HepG2 (cell line): ENCODE measurements around the gene PLEKHA3. TPM values are rescaled to one million over a fixed set of nuclear protein-coding genes. Genes with fewer than 3 reads are reported as not detected.

Source experiments
- ATAC-seq: fragments of 200-7000 bp; cut with Tn5 transposase; 3 replicates; pipeline ENCODE4 v1.9.1; 2020; ENCODE audit warnings: mild to moderate bottlenecking, moderate library complexity
- BruUV-seq: library from RNA; stranded (reverse); fragments of 400-500 nt; replicated peaks from 2 replicates; lab custom pipeline; 2021; lab: Mats Ljungman, UMichigan
- CTCF ChIA-PET: fragments of 300-600 bp; formaldehyde crosslinking; extraction: SDS; loops from one replicate; lab custom pipeline; 2021; ENCODE audit warnings: low total read pairs, inconsistent platforms, low intra/inter-chr PET ratio; lab: Yijun Ruan, JAX
- POLR2A ChIA-PET: fragments of 350-600 bp; sonication (Branson Sonifier 250); formaldehyde crosslinking; loops from one replicate; lab custom pipeline; 2020; ENCODE audit warnings: antibody characterized with exemption, inconsistent platforms; lab: Yijun Ruan, JAX
- DNase-seq: peaks from one replicate; pipeline ENCODE4 v3.0.0-alpha.2; 2015; ENCODE audit warnings: low spot score
- FAIRE-seq: peaks from 3 replicates; lab custom pipeline; 2011; peaks lifted over from hg19 to GRCh38; lab: Jason Lieb, UNC
- H2AFZ ChIP-seq: one replicate; pipeline ENCODE4 v1.6.1; 2011; ENCODE audit warnings: low read length, inconsistent platforms
- H3K27ac ChIP-seq: fragments of 300-600 bp; 3 replicates; pipeline ENCODE4 v1.8.0; 2011; ENCODE audit warnings: mixed run types, mild to moderate bottlenecking, mixed read lengths, low read length, inconsistent platforms; ENCODE audit not compliant: insufficient read depth; ENCODE audit errors: extremely low read length
- H3K27me3 ChIP-seq, 2 experiments: fragments of 200-600 bp in 1 of 2; 2 replicates in 1 of 2; 3 replicates in 1 of 2; pipeline versions ENCODE4 v1.6.0 to v1.8.0; 2011; ENCODE audit warnings: low read length in 2 of 2, mild to moderate bottlenecking in 2 of 2, moderate library complexity in 2 of 2, inconsistent platforms in 1 of 2; ENCODE audit not compliant: insufficient read depth in 2 of 2, control insufficient read depth in 1 of 2
- H3K36me3 ChIP-seq, 2 experiments: fragments of 200-600 bp in 1 of 2; replicated peaks in 1 of 2; 2 replicates in 1 of 2; 3 replicates in 1 of 2; pipeline versions ENCODE4 v1.5.1 to v1.8.0; 2011; ENCODE audit warnings: low read length in 2 of 2, inconsistent platforms in 1 of 2; ENCODE audit not compliant: insufficient read depth in 2 of 2, control insufficient read depth in 1 of 2
- H3K4me1 ChIP-seq: 2 replicates; pipeline ENCODE4 v1.5.1; 2012; ENCODE audit warnings: low read length, inconsistent platforms; ENCODE audit not compliant: insufficient read depth
- H3K4me2 ChIP-seq: 2 replicates; pipeline ENCODE4 v1.6.0; 2011; ENCODE audit warnings: low read depth, low read length, inconsistent platforms
- H3K4me3 ChIP-seq, 3 experiments: fragments of 200-600 bp in 1 of 3; sonication (generic), shearing (Covaris generic) in 1 of 3; replicated peaks in 1 of 3; 2 replicates each; pipeline ENCODE4 v1.5.1; 2011 to 2016; ENCODE audit warnings: low read length in 3 of 3, inconsistent platforms in 2 of 3, low read depth in 2 of 3, mild to moderate bottlenecking in 2 of 3, control low read depth in 1 of 3, mixed read lengths in 1 of 3; ENCODE audit not compliant: insufficient read depth in 1 of 3
- H3K79me2 ChIP-seq: one replicate; pipeline ENCODE4 v1.6.1; 2011; ENCODE audit warnings: low read length, inconsistent platforms; ENCODE audit not compliant: insufficient read depth
- H3K9ac ChIP-seq: 2 replicates; pipeline ENCODE4 v1.6.0; 2011; ENCODE audit warnings: mild to moderate bottlenecking, low read depth, low read length, inconsistent platforms; ENCODE audit not compliant: insufficient read depth
- H3K9me3 ChIP-seq: 2 replicates; pipeline ENCODE4 v1.5.1; 2012; ENCODE audit warnings: mild to moderate bottlenecking, low read length
- H4K20me1 ChIP-seq: 2 replicates; pipeline ENCODE4 v1.6.0; 2011; ENCODE audit warnings: inconsistent platforms, mild to moderate bottlenecking, low read length, moderate library complexity; ENCODE audit not compliant: insufficient read depth
- ETV6 ChIP-seq: sonication (generic); formaldehyde crosslinking; conservative IDR thresholded peaks from 2 replicates; pipeline ENCODE4 v1.4.0; 2020; ENCODE audit warnings: missing genetic modification reagents
- MEIS2 ChIP-seq: sonication (generic); formaldehyde crosslinking; IDR thresholded peaks from 2 replicates; pipeline ENCODE4 v1.9.0; 2021; ENCODE audit warnings: mild to moderate bottlenecking, missing genetic modification reagents
- POLR2G ChIP-seq: fragments of 200-400 bp; formaldehyde crosslinking; IDR thresholded peaks from 2 replicates; pipeline ENCODE4 v1.6.1; 2018; ENCODE audit warnings: mild to moderate bottlenecking, low read depth, low read length, moderate library complexity
- SALL1 ChIP-seq: sonication (generic); formaldehyde crosslinking; IDR thresholded peaks from 2 replicates; pipeline ENCODE4 v1.8.0; 2022; ENCODE audit warnings: mild to moderate bottlenecking, missing genetic modification reagents
- SNAI1 ChIP-seq: sonication (generic); formaldehyde crosslinking; IDR thresholded peaks from 2 replicates; pipeline ENCODE4 v1.5.0; 2020; ENCODE audit warnings: mild to moderate bottlenecking, missing genetic modification reagents, borderline replicate concordance
- ZBTB4 ChIP-seq: sonication (generic); formaldehyde crosslinking; IDR thresholded peaks from 2 replicates; pipeline ENCODE4 v1.4.0; 2020; ENCODE audit warnings: missing genetic modification reagents, mild to moderate bottlenecking, borderline replicate concordance
- ZFP82 ChIP-seq: sonication (generic); formaldehyde crosslinking; IDR thresholded peaks from 2 replicates; pipeline ENCODE4 v1.5.1; 2020; ENCODE audit warnings: mild to moderate bottlenecking, missing genetic modification reagents, borderline replicate concordance
- ZNF101 ChIP-seq: sonication (generic); formaldehyde crosslinking; IDR thresholded peaks from 2 replicates; pipeline ENCODE4 v1.4.0; 2020; ENCODE audit warnings: mild to moderate bottlenecking, low read depth, missing genetic modification reagents, borderline replicate concordance
- ZNF329 ChIP-seq: sonication (generic); formaldehyde crosslinking; IDR thresholded peaks from 2 replicates; pipeline ENCODE4 v1.9.0; 2021; ENCODE audit warnings: low read depth, mild to moderate bottlenecking, missing genetic modification reagents
- ZNF83 ChIP-seq: sonication (generic); formaldehyde crosslinking; IDR thresholded peaks from 2 replicates; pipeline ENCODE4 v1.4.0; 2020; ENCODE audit warnings: missing genetic modification reagents, mild to moderate bottlenecking, borderline replicate concordance
- WGBS: methylation state at CpG from one replicate; pipeline ENCODE4 v1.1.6; 2017; ENCODE audit warnings: low lambda C conversion rate; 5-methylcytosine and 5-hydroxymethylcytosine counted together
- in situ Hi-C: cut with HindIII; loops from 2 replicates; pipeline ENCODE4 v1.10.0; 2017; ENCODE audit warnings: low pct_unique_long_range_greater_than_20kb; ENCODE audit not compliant: extremely low pct_ligation_motif_present
- intact Hi-C: fragments of 100-400 bp; cut with micrococcal nuclease; formaldehyde crosslinking; loops from one replicate; pipeline ENCODE4 v1.10.0; 2022; ENCODE audit not compliant: unreplicated experiment
- polyA plus RNA-seq, 8 experiments: library from polyadenylated mRNA; depleted of rRNA in 3 of 8; stranded (reverse) in 7 of 8; unstranded in 1 of 8; fragments of >200 nt; fragmentation: Illumina TruSeq in 4 of 8; extraction: Trizol in 4 of 8; gene quantifications; 2 replicates each; pipeline versions ENCODE4 v1.2.1 to v1.2.3, GENCODE V29; 2011 to 2016; ENCODE audit warnings: low read depth in 4 of 8, missing spikeins in 1 of 8, mixed read lengths in 1 of 8; ENCODE audit not compliant: insufficient read depth in 1 of 8
- total RNA-seq, 5 experiments: library from RNA; depleted of rRNA; stranded (reverse); fragments of >200 nt; fragmentation: Illumina TruSeq; extraction: Trizol; gene quantifications; 2 replicates each; pipeline ENCODE4 v1.2.3, GENCODE V29; 2016; ENCODE audit warnings: low read depth in 1 of 5
- TF ChIP-seq, protein P1 (sequence below): sonication (generic); formaldehyde crosslinking; IDR thresholded peaks from 2 replicates; pipeline ENCODE4 v1.8.0; 2022; ENCODE audit warnings: missing genetic modification reagents, mild to moderate bottlenecking, moderate library complexity, borderline replicate concordance
- TF ChIP-seq, protein P2 (sequence below): sonication (generic); formaldehyde crosslinking; IDR thresholded peaks from 2 replicates; pipeline ENCODE4 v1.4.0; 2020; ENCODE audit warnings: mild to moderate bottlenecking, missing genetic modification reagents, borderline replicate concordance

PLEKHA3 gene
- total and polyA plus RNA-seq, 2 of the 13 experiments (the other 11 are each of a cell fraction or from before 2014, with no cell fraction given): 11.7 to 23.1 TPM

DNA sequence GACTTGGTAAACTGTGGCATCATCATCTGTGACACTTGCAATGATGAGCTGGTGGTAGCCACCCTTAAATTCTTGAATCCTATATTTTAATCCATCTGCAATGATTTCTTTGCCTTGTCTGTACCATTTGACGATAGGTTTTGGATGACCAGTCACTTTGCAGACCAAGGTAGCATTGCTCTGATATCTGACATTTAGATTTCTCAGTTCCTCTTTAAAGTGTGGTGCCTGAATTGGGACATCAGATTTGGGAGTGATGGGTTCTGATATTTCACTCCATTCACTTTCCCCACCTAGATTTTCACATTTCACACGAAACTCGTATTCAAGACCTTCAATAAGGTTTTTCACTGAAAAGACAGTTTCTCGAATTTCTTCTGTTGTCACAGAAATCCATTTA is 55.8 kb downstream of the PLEKHA3 start:
- 27% methylated on average over 4 of the region's 4 CpGs for whole genome bisulfite sequencing
- TF ChIP-seq MEIS2 (no peak), POLR2G (no peak), ZNF83 (CRISPR knock-in tag) (no peak), ETV6 (CRISPR knock-in tag) (no peak), ZNF101 (CRISPR knock-in tag) (no peak), SNAI1 (CRISPR knock-in tag) (no peak), ZNF329 (CRISPR knock-in tag) (no peak), ZBTB4 (CRISPR knock-in tag) (no peak), SALL1 (no peak), ZFP82 (CRISPR knock-in tag) (no peak)
- TF ChIP-seq, protein P1, sequence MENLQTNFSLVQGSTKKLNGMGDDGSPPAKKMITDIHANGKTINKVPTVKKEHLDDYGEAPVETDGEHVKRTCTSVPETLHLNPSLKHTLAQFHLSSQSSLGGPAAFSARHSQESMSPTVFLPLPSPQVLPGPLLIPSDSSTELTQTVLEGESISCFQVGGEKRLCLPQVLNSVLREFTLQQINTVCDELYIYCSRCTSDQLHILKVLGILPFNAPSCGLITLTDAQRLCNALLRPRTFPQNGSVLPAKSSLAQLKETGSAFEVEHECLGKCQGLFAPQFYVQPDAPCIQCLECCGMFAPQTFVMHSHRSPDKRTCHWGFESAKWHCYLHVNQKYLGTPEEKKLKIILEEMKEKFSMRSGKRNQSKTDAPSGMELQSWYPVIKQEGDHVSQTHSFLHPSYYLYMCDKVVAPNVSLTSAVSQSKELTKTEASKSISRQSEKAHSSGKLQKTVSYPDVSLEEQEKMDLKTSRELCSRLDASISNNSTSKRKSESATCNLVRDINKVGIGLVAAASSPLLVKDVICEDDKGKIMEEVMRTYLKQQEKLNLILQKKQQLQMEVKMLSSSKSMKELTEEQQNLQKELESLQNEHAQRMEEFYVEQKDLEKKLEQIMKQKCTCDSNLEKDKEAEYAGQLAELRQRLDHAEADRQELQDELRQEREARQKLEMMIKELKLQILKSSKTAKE (CRISPR knock-in tag): no peak
- TF ChIP-seq, protein P2, sequence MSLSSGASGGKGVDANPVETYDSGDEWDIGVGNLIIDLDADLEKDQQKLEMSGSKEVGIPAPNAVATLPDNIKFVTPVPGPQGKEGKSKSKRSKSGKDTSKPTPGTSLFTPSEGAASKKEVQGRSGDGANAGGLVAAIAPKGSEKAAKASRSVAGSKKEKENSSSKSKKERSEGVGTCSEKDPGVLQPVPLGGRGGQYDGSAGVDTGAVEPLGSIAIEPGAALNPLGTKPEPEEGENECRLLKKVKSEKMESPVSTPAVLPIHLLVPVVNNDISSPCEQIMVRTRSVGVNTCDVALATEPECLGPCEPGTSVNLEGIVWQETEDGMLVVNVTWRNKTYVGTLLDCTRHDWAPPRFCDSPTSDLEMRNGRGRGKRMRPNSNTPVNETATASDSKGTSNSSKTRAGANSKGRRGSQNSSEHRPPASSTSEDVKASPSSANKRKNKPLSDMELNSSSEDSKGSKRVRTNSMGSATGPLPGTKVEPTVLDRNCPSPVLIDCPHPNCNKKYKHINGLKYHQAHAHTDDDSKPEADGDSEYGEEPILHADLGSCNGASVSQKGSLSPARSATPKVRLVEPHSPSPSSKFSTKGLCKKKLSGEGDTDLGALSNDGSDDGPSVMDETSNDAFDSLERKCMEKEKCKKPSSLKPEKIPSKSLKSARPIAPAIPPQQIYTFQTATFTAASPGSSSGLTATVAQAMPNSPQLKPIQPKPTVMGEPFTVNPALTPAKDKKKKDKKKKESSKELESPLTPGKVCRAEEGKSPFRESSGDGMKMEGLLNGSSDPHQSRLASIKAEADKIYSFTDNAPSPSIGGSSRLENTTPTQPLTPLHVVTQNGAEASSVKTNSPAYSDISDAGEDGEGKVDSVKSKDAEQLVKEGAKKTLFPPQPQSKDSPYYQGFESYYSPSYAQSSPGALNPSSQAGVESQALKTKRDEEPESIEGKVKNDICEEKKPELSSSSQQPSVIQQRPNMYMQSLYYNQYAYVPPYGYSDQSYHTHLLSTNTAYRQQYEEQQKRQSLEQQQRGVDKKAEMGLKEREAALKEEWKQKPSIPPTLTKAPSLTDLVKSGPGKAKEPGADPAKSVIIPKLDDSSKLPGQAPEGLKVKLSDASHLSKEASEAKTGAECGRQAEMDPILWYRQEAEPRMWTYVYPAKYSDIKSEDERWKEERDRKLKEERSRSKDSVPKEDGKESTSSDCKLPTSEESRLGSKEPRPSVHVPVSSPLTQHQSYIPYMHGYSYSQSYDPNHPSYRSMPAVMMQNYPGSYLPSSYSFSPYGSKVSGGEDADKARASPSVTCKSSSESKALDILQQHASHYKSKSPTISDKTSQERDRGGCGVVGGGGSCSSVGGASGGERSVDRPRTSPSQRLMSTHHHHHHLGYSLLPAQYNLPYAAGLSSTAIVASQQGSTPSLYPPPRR (CRISPR knock-in tag): no peak
- no peak overlapping the region for H3K4me2 ChIP-seq
- no peak overlapping the region for H2AFZ ChIP-seq
- ChIA-PET POLR2A (no interaction called here), CTCF (no interaction called here)
- H4K20me1 ChIP-seq: no peaks in the 10 kb centered on the region
- H3K27me3 ChIP-seq: no peaks in the 10 kb centered on the region
- no TSS peak for BruUV-seq
- no peaks in the 10 kb centered on the region; a peak in 1 of 5 replicates for H3K36me3 ChIP-seq
- no peaks in the 10 kb centered on the region for H3K4me1 ChIP-seq
- no peak for DNase-seq
- in situ Hi-C loops: no loop called here
- H3K9me3 ChIP-seq: no peaks in the 10 kb centered on the region
- H3K27ac ChIP-seq: no peak overlapping the region
- H3K4me3 ChIP-seq: no peak overlapping the region
- H3K9ac ChIP-seq: no peak overlapping the region
- intact Hi-C loops: no loop called here
- no peak for ATAC-seq
- no peak for FAIRE-seq
- H3K79me2 ChIP-seq: no peaks in the 10 kb centered on the region
